ENCODE data around the gene PDE10A. TPM values are rescaled to one million over a fixed set of nuclear protein-coding genes. Genes with fewer than 3 reads are reported as not detected.
"Not testable (repeated sequence)": the region's sequence is repeated elsewhere in the genome, so short reads cannot be mapped to it uniquely, and the experiment has no call there.

Gene PDE10A
- total RNA-seq, 1 experiment from 2014 or later = 1.6 TPM

- no peak overlapping the region for H3K4me3 ChIP-seq (ENCODE audit: insufficient read depth, low read depth, low read length)
- no peaks in the 10 kb centered on the region for H3K36me3 ChIP-seq (replicated peaks; ENCODE audit: control insufficient read depth, insufficient read depth, low read length)
- H3K27me3 ChIP-seq (ENCODE audit: control insufficient read depth, insufficient read depth, low read length) = no peaks in the 10 kb centered on the region
These were observed 156.4 kb downstream of the PDE10A start for GRCh38 chr6:165506657-165507056.

GRCh38 chr6:165500214-165500907 lies 162.7 kb downstream of the PDE10A start:
- H3K4me3 ChIP-seq (ENCODE audit: insufficient read depth, low read depth, low read length); H3K36me3 ChIP-seq (replicated peaks; ENCODE audit: control insufficient read depth, insufficient read depth, low read length); DNase-seq; H3K27me3 ChIP-seq (ENCODE audit: control insufficient read depth, insufficient read depth, low read length): not testable (repeated sequence)

More at GRCh38 chr6:165506657-165507056, 156.4 kb downstream of the PDE10A start:
- no peak for DNase-seq

GRCh38 chr6:165497472-165497871 lies 165.6 kb downstream of the PDE10A start:
- H3K36me3 ChIP-seq (replicated peaks; ENCODE audit: control insufficient read depth, insufficient read depth, low read length) = no peaks in the 10 kb centered on the region
- DNase-seq = no peak
- H3K4me3 ChIP-seq (ENCODE audit: insufficient read depth, low read depth, low read length) = no peak overlapping the region

GRCh38 chr6:165488624-165489295 lies 174.3 kb downstream of the PDE10A start:
- Histone ChIP-seq H3K36me3 (replicated peaks; ENCODE audit: control insufficient read depth, insufficient read depth, low read length) (no peaks in the 10 kb centered on the region), H3K4me3 (ENCODE audit: insufficient read depth, low read depth, low read length) (no peak overlapping the region), H3K27me3 (ENCODE audit: control insufficient read depth, insufficient read depth, low read length) (no peaks in the 10 kb centered on the region)
- no peak for DNase-seq

More at GRCh38 chr6:165497472-165497871, 165.6 kb downstream of the PDE10A start:
- H3K27me3 ChIP-seq (ENCODE audit: control insufficient read depth, insufficient read depth, low read length) = no peaks in the 10 kb centered on the region

- Histone ChIP-seq H3K36me3 (replicated peaks; ENCODE audit: control insufficient read depth, insufficient read depth, low read length) (no peaks in the 10 kb centered on the region), H3K27me3 (ENCODE audit: control insufficient read depth, insufficient read depth, low read length) (no peaks in the 10 kb centered on the region), H3K4me3 (ENCODE audit: insufficient read depth, low read depth, low read length) (no peak overlapping the region)
- DNase-seq = no peak
These were observed 175.1 kb downstream of the PDE10A start for GRCh38 chr6:165487950-165488349.

GRCh38 chr6:165487347-165487746 lies 175.7 kb downstream of the PDE10A start:
- Histone ChIP-seq H3K4me3 (ENCODE audit: insufficient read depth, low read depth, low read length) (no peak overlapping the region), H3K36me3 (replicated peaks; ENCODE audit: control insufficient read depth, insufficient read depth, low read length) (no peaks in the 10 kb centered on the region), H3K27me3 (ENCODE audit: control insufficient read depth, insufficient read depth, low read length) (no peaks in the 10 kb centered on the region)
- DNase-seq = no peak

GRCh38 chr6:165486183-165487137 lies 176.6 kb downstream of the PDE10A start:
- DNase-seq = no peak
- Histone ChIP-seq H3K36me3 (replicated peaks; ENCODE audit: control insufficient read depth, insufficient read depth, low read length) (no peaks in the 10 kb centered on the region), H3K4me3 (ENCODE audit: insufficient read depth, low read depth, low read length) (no peak overlapping the region), H3K27me3 (ENCODE audit: control insufficient read depth, insufficient read depth, low read length) (no peaks in the 10 kb centered on the region)

- Histone ChIP-seq H3K27me3 (ENCODE audit: control insufficient read depth, insufficient read depth, low read length) (no peaks in the 10 kb centered on the region), H3K4me3 (ENCODE audit: insufficient read depth, low read depth, low read length) (no peak overlapping the region), H3K36me3 (replicated peaks; ENCODE audit: control insufficient read depth, insufficient read depth, low read length) (no peaks in the 10 kb centered on the region)
- DNase-seq = no peak
These were observed 178.7 kb downstream of the PDE10A start for GRCh38 chr6:165484178-165484889.

- H3K4me3 ChIP-seq (ENCODE audit: insufficient read depth, low read depth, low read length) = no peak overlapping the region
- DNase-seq = no peak
- no peaks in the 10 kb centered on the region for H3K27me3 ChIP-seq (ENCODE audit: control insufficient read depth, insufficient read depth, low read length)
- H3K36me3 ChIP-seq (replicated peaks; ENCODE audit: control insufficient read depth, insufficient read depth, low read length) = no peaks in the 10 kb centered on the region
These were observed 181.1 kb downstream of the PDE10A start for GRCh38 chr6:165481921-165482320.

GRCh38 chr6:165480916-165481315 lies 182.1 kb downstream of the PDE10A start:
- Histone ChIP-seq H3K4me3 (ENCODE audit: insufficient read depth, low read depth, low read length) (no peak overlapping the region), H3K27me3 (ENCODE audit: control insufficient read depth, insufficient read depth, low read length) (no peaks in the 10 kb centered on the region), H3K36me3 (replicated peaks; ENCODE audit: control insufficient read depth, insufficient read depth, low read length) (no peaks in the 10 kb centered on the region)
- DNase-seq = no peak

GRCh38 chr6:165478581-165478980 lies 184.5 kb downstream of the PDE10A start:
- Histone ChIP-seq H3K27me3 (ENCODE audit: control insufficient read depth, insufficient read depth, low read length) (no peaks in the 10 kb centered on the region), H3K4me3 (ENCODE audit: insufficient read depth, low read depth, low read length) (no peak overlapping the region), H3K36me3 (replicated peaks; ENCODE audit: control insufficient read depth, insufficient read depth, low read length) (no peaks in the 10 kb centered on the region)
- DNase-seq = no peak

GRCh38 chr6:165469483-165469882 lies 193.6 kb downstream of the PDE10A start:
- no peak for DNase-seq
- H3K4me3 ChIP-seq (ENCODE audit: insufficient read depth, low read depth, low read length) = no peak overlapping the region
- no peaks in the 10 kb centered on the region for H3K36me3 ChIP-seq (replicated peaks; ENCODE audit: control insufficient read depth, insufficient read depth, low read length)

GRCh38 chr6:165468340-165469235 lies 194.5 kb downstream of the PDE10A start:
- Histone ChIP-seq H3K36me3 (replicated peaks; ENCODE audit: control insufficient read depth, insufficient read depth, low read length) (no peaks in the 10 kb centered on the region), H3K27me3 (ENCODE audit: control insufficient read depth, insufficient read depth, low read length) (no peaks in the 10 kb centered on the region), H3K4me3 (ENCODE audit: insufficient read depth, low read depth, low read length) (no peak overlapping the region)
- no peak for DNase-seq

More at GRCh38 chr6:165469483-165469882, 193.6 kb downstream of the PDE10A start:
- H3K27me3 ChIP-seq (ENCODE audit: control insufficient read depth, insufficient read depth, low read length) = no peaks in the 10 kb centered on the region

All from H7 (cell line).